Raji (cell line): Measurements from ENCODE around the gene DMRTB1.

ENCODE experiments used
- POLR2A ChIP-seq: IDR thresholded peaks from 2 replicates; pipeline ENCODE4 v1.6.1; 2011; ENCODE audit warnings: low read depth, low read length, control low read depth; ENCODE audit not compliant: insufficient read depth

DMRTB1 gene

DNA sequence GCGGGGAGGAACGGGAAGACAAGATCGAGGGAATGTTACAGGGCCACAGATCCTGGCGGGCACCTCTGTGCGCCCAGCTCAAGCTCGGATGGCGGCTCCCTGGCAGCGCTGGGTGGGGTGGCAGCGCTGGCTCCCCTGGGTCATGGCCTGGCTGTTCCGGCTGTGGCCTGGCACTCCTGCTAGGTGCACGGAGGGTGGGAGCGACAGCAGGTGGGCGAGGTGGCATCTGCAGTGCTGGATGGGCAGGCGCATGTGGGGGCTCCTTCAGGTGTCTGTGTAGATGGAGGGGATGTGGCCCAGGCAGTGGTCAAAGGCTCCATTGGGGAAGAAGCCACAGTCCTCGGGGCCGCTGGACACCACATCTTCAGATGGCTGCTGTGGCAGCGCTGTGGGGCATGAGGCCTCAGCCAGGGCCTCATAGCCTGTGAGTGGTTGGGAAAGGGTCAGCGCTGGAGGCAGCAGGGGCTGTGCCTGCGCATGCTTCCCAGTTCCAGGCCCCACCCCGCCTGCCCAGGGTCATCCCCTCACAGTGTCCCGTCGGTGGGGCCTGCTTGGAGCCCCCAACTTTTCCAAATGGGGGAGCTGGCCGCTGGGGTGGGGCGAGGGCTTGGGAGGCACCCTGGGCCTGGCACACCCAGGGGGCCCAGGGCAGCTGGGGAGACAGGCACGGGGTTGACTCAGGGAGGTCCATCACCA lies 47.3 kb downstream of the DMRTB1 start:
- no peak for TF ChIP-seq POLR2A

DNA sequence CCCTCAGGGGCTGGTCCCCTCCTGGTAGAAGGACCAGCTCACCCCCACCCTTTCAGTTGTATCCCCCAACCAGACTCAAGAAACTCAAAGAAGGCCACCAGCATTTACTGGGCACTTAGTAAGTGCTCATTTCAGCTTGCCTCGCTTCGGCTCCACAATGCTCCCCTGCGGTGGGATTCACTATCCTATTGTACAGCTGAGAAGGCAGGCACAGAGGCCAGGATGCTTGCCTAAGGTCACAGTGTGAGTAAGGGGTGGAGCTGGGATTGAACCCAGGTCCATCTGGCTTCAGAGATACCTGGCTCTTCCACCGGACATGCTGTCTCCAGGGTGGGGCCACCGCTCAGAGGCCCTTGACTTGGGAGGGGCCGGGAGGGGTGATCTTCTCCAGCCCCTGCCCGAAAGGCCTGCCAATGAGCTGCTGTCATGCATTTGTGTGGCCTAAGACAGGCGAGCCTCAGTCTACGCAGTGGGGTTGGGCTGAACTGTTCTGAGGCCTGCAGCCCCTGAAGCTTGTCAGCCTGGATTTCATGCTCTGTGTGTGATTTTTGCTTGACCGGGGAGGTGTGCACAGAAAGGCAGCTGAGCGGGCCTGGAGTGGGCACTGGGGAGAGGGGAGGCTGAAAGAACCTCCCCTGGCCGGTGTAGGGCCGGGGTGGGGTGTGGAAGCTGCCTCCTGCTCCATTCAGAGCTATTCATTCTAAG lies 48.1 kb downstream of the DMRTB1 start:
- no peak for TF ChIP-seq POLR2A

DNA sequence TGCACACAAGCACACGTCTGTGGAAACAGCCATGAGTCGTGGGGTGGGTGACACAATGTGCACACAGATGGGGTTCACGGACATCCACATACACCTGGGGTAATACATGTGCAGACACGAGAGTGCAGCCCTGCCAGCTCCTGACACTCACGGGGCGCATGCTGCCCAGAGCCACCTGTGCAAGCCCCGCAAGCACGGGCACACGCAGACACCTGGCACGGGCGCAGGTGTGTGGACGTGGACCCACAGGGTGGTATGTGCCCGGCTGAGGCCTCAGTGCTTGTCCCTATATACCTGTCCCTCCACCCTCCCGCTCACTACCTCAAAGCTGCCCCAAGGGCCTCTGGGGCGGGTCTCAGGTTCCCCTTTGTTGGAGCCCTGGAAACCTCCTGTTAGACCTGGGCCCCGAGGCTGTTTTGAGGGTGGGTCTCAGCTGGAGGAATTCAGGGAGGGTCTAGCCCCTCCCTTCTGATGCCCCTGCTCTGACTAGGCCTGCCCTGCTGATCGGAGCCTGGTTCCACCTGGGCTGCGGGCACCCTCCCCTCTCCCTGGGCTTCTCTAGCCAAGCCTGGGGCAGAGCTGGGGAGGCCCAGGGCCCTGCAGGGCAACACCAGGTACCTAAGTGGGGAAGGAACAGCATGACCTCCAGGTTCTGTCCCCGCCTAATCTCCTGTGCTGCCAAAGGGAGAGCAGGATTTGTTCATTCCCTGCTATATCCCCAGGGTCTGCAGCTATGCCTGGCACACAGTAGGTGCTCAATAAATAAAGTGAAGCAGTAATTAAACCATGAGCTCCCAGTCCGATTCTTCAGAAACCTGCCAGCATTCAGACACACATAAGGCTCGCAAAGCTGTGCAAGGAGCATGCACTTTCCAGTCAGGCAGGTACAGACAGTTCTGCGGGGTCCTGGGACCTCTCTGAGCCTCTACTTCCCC lies 49.1 kb downstream of the DMRTB1 start:
- no peak for TF ChIP-seq POLR2A

DNA sequence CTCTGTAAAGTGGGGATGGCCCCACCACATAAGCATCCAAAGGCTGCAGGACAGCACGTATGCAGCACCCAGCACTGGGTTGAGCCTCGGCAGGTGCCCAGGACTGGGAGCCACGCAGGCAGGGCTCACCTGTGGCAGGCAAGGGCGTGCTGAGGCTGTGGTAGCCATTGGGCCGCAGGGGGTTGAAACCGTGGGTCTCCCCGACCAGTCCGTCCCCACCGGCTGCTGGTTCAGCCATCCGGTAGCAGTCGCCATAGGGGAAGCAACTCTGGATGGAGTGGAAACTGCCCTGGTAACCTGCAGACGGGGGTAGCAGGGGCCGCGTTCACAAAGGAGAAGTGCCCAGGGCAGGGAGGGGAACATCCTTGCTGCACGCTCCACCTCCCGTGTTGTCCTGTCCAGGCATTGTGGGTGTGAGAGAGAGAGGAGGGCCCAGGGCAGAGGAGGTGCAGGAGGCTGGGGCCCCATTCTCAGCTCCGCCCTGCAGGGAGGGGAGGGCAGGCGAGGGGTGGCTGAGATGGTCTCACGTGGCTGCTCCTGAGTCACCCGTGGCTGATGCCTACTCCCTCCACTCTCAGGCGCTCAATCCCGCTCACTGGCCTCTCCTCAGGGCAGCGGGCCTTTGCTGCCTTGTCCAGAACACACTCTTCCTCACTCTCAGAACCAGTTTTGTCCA lies 49.9 kb downstream of the DMRTB1 start:
- no peak for TF ChIP-seq POLR2A

DNA sequence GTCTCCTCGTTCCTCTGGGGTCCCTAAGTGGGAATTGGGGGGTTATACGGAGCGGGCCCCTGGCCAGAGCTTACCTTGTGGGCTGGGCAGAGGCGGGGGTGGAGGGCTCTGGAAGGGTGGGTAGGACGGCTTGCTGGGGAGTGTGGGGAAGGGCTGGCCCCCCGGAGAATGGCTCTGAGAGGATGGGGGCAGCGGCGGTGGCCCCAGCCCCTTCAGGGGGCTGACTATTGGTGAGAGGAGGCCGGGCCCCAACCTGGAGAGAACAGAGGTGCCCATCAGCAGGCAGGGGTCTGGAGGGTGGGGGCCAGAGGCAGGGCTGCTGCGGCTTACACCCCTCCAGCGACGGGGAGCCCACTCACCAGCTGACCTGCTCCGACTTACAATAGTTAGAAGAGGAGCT lies 50.6 kb downstream of the DMRTB1 start:
- TF ChIP-seq POLR2A = no peak

DNA sequence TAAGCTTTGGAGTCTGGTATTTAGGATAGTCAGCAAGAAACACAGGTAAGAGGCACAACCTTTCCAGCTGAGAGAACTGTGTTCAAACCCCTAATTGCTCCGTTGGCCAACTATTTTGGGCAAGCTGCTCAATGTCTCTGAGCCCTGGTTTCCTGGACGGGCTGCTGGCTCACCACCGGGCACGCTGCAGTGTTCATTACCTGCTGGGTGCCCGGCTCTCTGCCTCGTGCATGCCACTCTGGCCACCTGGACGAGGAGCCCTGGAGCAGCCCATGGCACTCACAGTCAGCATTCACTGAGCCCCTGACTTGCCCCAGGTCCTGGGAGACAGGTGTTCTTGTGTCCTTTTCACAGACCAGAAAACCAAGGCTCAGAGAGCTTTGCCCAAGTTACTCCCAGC lies 51.0 kb downstream of the DMRTB1 start:
- no peak for TF ChIP-seq POLR2A

DNA sequence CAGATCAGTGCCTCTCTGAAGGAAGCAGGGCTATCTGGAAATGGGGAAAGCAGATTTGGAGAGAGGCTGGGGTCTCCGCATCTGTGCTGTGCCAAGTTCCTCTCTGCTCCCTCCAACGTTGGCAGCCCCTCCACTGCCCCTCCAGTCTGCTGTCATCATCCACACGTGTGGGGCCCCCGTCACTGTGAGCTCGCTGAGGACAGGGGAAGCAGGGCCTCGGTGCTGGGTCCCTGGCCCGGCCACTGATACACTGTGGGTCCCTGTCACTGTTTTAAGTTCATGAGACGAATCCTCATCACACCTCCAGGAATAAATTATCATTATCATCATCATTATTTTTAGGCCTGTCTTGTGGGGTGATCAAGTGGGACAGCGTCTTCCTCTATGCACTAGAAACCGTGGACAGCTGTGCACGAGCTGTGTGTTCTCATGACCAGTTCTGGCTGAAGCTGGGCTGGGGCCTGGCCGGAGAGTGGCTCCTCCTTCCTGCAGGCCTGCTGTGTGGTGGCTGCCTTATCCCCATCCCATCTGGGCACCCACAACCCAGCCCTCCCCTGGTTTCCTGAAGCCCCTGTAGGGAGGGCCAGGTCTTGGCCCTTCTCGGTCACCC lies 52.2 kb downstream of the DMRTB1 start:
- no peak for TF ChIP-seq POLR2A

DNA sequence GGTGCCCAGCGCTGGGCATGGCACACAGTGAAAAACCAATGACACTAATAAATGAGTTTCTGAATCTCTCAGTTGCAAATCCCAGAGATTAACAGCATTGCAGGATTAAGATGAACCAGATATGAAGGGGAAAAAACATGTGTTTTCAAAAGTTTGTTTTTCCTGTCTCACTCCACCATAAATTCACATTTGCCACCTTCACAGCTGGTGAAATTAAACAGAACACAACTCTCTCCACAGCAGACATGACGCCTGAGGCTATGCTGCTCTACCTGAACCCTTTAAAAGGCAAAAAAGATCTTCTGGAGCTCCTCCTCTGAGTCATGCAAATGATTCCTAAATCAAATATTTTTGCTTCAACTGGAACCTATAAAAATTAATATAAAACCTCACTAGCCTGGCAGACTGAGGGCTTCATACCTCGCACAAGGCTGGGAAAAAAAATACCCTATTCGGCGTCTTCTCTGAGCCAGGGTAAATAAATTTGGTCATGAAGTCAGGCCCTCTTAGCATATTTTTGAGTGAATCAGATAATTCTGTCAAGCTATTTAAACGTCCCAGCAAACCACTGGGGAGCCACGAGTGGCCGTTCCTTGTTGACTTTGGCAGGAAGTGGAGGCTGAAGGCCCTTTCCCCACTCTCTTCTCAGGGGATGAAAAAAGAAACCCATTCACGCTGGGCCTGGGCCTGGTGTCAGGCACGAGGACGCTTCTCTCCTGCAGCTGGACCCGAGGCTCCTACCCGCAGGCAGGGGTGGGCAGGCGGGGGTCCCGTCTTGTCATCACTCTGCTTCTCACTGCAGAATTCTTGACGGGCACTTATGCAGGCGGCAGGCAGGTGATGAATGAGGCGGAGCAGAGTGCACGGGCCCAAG lies 53.0 kb downstream of the DMRTB1 start:
- TF ChIP-seq POLR2A = no peak

DNA sequence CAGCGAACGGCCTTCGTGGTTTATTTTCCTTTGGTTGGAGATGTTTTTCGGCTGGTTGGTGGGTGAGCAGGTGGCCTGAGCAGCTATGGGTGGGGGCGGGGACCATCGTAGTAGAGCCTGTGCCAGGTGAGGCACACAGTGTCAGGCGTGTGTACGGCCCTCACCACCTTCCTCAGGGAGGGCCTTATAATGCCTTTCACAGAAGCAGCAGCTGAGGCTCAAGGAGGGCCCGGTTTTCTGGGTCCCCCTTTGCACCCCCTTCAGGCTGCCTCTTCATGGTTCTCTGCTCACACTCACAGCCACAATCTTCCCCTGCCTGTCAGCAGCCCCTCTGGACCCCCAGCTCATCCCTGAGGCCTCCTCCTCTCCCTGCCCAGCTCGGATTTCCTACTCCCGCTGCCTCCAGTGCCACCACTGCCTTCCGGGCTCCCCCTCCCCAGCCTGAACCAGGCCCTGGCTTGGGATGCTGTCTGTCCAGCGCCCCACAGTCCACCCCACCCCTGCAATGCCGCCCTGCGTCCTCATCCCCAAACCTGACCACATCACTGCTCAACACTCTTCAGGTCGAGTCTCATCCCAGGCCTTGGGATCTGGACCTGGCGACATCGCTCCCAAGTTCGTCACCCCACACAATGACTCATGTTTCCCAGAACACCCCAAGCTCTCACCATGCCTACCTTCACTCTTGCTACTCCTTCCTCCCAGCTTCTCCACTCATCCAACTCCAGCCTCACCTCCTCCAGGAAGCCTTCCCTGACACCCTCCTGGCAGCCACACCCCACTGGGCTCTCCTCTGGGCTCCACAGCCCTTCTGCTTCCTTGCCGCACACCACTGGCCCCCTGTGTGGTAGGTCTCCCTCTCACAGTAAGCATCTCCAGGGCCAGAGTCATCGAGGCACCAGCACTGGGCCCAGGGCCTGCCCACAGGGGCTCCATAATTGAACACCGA lies 53.9 kb downstream of the DMRTB1 start:
- TF ChIP-seq POLR2A = no peak

DNA sequence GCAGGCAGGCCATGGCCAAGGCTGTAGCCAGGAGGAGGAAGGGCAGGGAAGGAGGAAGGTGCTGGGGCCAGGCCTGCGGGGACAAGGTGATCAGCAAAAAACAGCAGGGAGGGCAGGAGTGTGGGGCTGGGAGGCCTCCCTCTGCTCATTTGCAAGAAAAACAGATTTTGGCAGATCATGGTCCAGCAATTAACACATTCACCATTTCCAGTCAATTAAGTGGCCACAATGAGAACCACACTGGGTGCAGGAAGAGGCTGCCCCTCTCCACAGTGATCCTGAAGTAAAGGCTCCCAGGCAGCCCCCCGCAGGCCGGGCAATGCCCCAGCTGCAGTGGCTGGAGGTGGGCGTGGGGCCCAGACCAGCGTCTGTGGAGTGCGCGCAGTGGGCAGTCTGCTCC lies 54.6 kb downstream of the DMRTB1 start:
- TF ChIP-seq POLR2A = no peak

DNA sequence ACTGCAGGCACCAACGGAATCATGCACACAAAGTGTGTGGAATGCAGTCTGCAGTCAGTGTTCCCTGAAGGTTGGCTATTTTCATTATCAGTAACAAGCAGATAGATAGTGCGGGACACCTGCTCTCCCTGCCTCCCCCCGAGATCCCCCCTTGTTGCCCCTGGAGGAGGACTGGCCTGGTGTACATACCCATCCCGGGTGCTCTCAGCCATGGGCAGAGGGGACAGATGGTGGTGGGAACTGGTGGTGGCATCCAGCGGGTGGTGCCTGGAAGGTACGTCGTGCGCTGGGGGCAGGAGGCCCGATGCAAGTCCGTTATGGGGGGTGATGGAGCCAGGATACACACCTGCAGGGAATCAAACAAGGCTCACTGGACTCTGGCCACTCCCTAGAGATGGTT lies 55.2 kb downstream of the DMRTB1 start:
- TF ChIP-seq POLR2A = no peak

DNA sequence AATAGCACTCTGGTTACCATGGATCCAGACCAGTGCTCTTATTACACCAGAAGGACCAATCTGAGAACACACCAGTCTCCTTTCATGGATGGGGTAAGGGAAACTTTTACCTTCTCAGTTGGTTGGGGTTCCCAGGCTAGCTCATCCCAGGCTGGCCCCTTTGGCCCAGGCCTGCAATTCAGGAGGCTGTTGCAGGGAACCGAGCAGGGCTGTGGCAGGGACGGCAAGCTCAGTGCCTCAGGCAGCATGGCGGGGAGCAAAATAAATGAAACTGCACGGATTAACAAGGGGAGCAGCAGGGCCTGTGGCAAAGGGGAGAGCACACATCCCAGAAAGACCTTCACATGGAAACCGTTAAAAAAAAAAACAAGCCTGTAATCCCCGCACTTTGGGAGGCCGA lies 57.0 kb downstream of the DMRTB1 start:
- TF ChIP-seq POLR2A = no peak
